ENCODE results near the gene FITM2.

- TF ChIP-seq CTCF (IDR thresholded peaks at IDR 0.05; ENCODE audit: low read depth, low read length) (no peak), POLR2A (IDR thresholded peaks at IDR 0.05; ENCODE audit: extremely low read depth, insufficient read length) (no peak)
Observed at GRCh38 chr20:44253528-44253927, 57.5 kb downstream of the FITM2 start.

All from NB4 (cell line).